Activated naive CD4-positive, alpha-beta T cell treated with anti-CD3 and anti-CD28 coated beads, Interleukin-2, amount 50 U/mL, for 72 hours (primary cell): ENCODE measurements around the gene ABCB6. TPM values are rescaled to one million over a fixed set of nuclear protein-coding genes. Genes with fewer than 3 reads are reported as not detected.
A peak's percentile ranks its signal among the peaks of the same experiment; 100 is the strongest.
"Not testable (repeated sequence)": the region's sequence is repeated elsewhere in the genome, so short reads cannot be mapped to it uniquely, and the experiment has no call there.

Experiments used
- ATAC-seq, 2 donors: fragments of 150-1000 bp; cut with Tn5 transposase; 2 replicates each; pipeline ENCODE4 v1.10.0; 2021; ENCODE audit warnings: mild to moderate bottlenecking in 2 of 2, moderate library complexity in 2 of 2
- DNase-seq, 2 donors: peaks; one replicate each; pipeline ENCODE4 v3.0.0; 2021 to 2022; ENCODE audit warnings: low spot score in 2 of 2
- H3K27ac Mint-ChIP-seq, 2 donors: one replicate each; pipeline ENCODE4 v1.8.0; 2022; ENCODE audit warnings: mild to moderate bottlenecking in 2 of 2, mixed read lengths in 2 of 2
- H3K36me3 Mint-ChIP-seq, 2 donors: one replicate each; pipeline ENCODE4 v1.8.0; 2022; ENCODE audit warnings: mixed read lengths in 2 of 2
- H3K9me3 Mint-ChIP-seq, 2 donors: one replicate each; pipeline ENCODE4 v1.8.0; 2022; ENCODE audit warnings: mixed read lengths in 2 of 2
- total RNA-seq, 2 donors: library from RNA; stranded (reverse); gene quantifications; one replicate each; pipeline ENCODE4 v1.2.3, GENCODE V29; 2022

The ABCB6 gene
- total RNA-seq, 2 donors from 2014 or later, result 27.8 to 46.2 TPM

- H3K27ac Mint-ChIP-seq, result peak overlapping the region; percentile 10 to 72
- H3K9me3 Mint-ChIP-seq, result peaks cover 0 to 4% of the 10 kb centered on the region in 2 donors
- peaks cover 0 to 21% of the 10 kb centered on the region in 2 donors for H3K36me3 Mint-ChIP-seq
- no peak for ATAC-seq
- no peak for DNase-seq
Measured at GRCh38 chr2:219207884-219208740, 10.6 kb downstream of the ABCB6 start.

- ATAC-seq (no peak), DNase-seq (no peak)
- Mint-ChIP-seq H3K27ac (peak overlapping the region; percentile 9 to 72), H3K9me3 (peaks cover 0 to 4% of the 10 kb centered on the region in 2 donors), H3K36me3 (peaks cover 0 to 13% of the 10 kb centered on the region in 2 donors)
Measured at GRCh38 chr2:219207134-219207883, 11.4 kb downstream of the ABCB6 start.

- peak; percentile 95 to 99 for DNase-seq
- Mint-ChIP-seq H3K36me3 (peaks cover 0 to 8% of the 10 kb centered on the region in 2 donors), H3K27ac (peak within 1 kb of the TSS; percentile 89 to 97), H3K9me3 (peaks cover 0 to 4% of the 10 kb centered on the region in 2 donors)
- peak; percentile 97 to 98 for ATAC-seq
Measured at GRCh38 chr2:219206328-219207133, 12.2 kb downstream of the ABCB6 start, which contains the start of gene ZFAND2B. Gene ZFAND2B (plus strand): TSS chr2:219206782. CDS start chr2:219206988, 206 bp downstream.

- DNase-seq, result no peak
- Mint-ChIP-seq H3K9me3 (peaks cover 0 to 4% of the 10 kb centered on the region in 2 donors), H3K36me3 (peaks cover 0 to 11% of the 10 kb centered on the region in 2 donors), H3K27ac (peak overlapping the region; percentile 89 to 97)
- no peak for ATAC-seq
Measured at GRCh38 chr2:219205981-219206327, 12.8 kb downstream of the ABCB6 start.

DNA sequence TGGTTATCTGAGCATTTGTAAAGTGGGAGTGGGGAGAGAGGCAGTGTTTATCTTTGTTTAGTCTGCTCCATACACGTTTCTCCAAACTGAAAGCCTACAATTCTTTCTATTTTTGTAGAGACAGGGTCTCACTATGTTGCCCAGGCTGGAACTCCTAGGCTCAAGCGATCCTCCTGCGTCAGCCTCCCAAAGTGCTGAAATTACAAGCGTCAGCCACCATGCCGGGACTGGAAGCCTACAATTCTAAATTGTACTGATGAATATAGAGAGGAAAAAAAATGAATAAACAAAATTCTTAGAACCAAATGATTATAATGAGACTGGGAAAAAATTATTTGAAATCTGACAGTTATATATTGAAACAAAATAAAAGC, 13.6 kb downstream of the ABCB6 start:
- no peak for ATAC-seq
- Mint-ChIP-seq H3K27ac (no peak overlapping the region), H3K9me3 (peaks cover 0 to 4% of the 10 kb centered on the region in 2 donors), H3K36me3 (peaks cover 0 to 15% of the 10 kb centered on the region in 2 donors)
- no peak for DNase-seq

- no peak for ATAC-seq
- Mint-ChIP-seq H3K36me3 (peaks cover 0 to 15% of the 10 kb centered on the region in 2 donors), H3K27ac (no peak overlapping the region), H3K9me3 (peaks cover 0 to 4% of the 10 kb centered on the region in 2 donors)
- DNase-seq, result no peak
Measured at GRCh38 chr2:219204425-219205164, 14.2 kb downstream of the ABCB6 start.

GRCh38 chr2:219201331-219201730, 17.4 kb downstream of the ABCB6 start:
- peak overlapping the region in 1 of 2 donors; percentile 54 for H3K27ac Mint-ChIP-seq
- DNase-seq, H3K9me3 Mint-ChIP-seq, ATAC-seq: not testable (repeated sequence)
- H3K36me3 Mint-ChIP-seq, result peaks cover 0 to 15% of the 10 kb centered on the region in 2 donors

GRCh38 chr2:219200502-219201326, 18.0 kb downstream of the ABCB6 start:
- not testable (repeated sequence) for ATAC-seq, H3K9me3 Mint-ChIP-seq, DNase-seq
- Mint-ChIP-seq H3K27ac (peak overlapping the region; percentile 54 to 76), H3K36me3 (peaks cover 0 to 15% of the 10 kb centered on the region in 2 donors)

- H3K9me3 Mint-ChIP-seq, result peaks cover 0 to 4% of the 10 kb centered on the region in 2 donors
- no peak overlapping the region for H3K27ac Mint-ChIP-seq
- ATAC-seq (peak in 1 of 2 donors; percentile 37), DNase-seq (no peak)
- H3K36me3 Mint-ChIP-seq, result peaks cover 0 to 12% of the 10 kb centered on the region in 2 donors
Measured at GRCh38 chr2:219199470-219200211, 19.1 kb downstream of the ABCB6 start.

- DNase-seq (no peak), ATAC-seq (peak in 1 of 2 donors; percentile 18)
- H3K27ac Mint-ChIP-seq, result no peak overlapping the region
- H3K9me3 Mint-ChIP-seq, result no peaks in the 10 kb centered on the region
- peaks cover 0 to 7% of the 10 kb centered on the region in 2 donors for H3K36me3 Mint-ChIP-seq
Measured at GRCh38 chr2:219198974-219199373, 19.8 kb downstream of the ABCB6 start.

- H3K36me3 Mint-ChIP-seq, result peaks cover 0 to 7% of the 10 kb centered on the region in 2 donors
- H3K9me3 Mint-ChIP-seq, result no peaks in the 10 kb centered on the region
- ATAC-seq (no peak), DNase-seq (no peak)
- no peak overlapping the region for H3K27ac Mint-ChIP-seq
Measured at GRCh38 chr2:219197388-219197787, 21.4 kb downstream of the ABCB6 start.

- no peaks in the 10 kb centered on the region for H3K9me3 Mint-ChIP-seq
- ATAC-seq (peak; percentile 94 to 96), DNase-seq (peak; percentile 19 to 51)
- peak overlapping the region; percentile 38 to 58 for H3K27ac Mint-ChIP-seq
- peaks cover 5 to 16% of the 10 kb centered on the region in 2 donors for H3K36me3 Mint-ChIP-seq
Measured at GRCh38 chr2:219186754-219187456, 31.9 kb downstream of the ABCB6 start.

DNA sequence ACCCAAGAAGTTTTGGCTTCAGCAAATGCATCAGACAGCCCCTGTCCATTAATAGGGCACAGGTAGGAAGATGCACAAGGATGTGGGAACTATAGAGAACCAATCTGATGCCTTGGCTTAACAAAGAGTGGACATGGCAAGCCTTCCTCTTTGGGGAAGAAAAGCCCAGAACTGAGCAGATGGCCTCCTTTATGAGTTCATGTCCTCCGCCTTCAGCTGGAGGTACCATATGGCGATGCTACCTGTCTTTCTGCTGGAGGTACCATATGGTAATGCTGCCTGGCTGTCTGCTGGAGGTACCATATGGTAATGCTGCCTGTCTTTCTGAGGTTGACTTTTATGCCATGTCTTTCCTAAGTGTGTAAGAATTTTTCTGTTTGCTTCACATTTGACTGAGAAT, 34.6 kb downstream of the ABCB6 start:
- Mint-ChIP-seq H3K9me3 (no peaks in the 10 kb centered on the region), H3K27ac (no peak overlapping the region), H3K36me3 (peaks cover 13 to 34% of the 10 kb centered on the region in 2 donors)
- DNase-seq, result no peak
- ATAC-seq, result no peak
